ENCODE data around the gene FBLN5. TPM values are rescaled to one million over a fixed set of nuclear protein-coding genes. Genes with fewer than 3 reads are reported as not detected.

FBLN5 gene
- polyA plus RNA-seq, 1 experiment: 116 TPM

- ChIA-PET CTCF (interaction anchor here (0.6 kb wide), 1 partner anchor 127 kb away, joined by 3 read pairs; no protein-coding TSS in a partner anchor), POLR2A (no interaction called here)
- H3K27ac ChIP-seq (ENCODE audit: low read depth, low read length): no peak overlapping the region
- no peak for DNase-seq (ENCODE audit: low read depth, low spot score)
- TF ChIP-seq, protein P1, sequence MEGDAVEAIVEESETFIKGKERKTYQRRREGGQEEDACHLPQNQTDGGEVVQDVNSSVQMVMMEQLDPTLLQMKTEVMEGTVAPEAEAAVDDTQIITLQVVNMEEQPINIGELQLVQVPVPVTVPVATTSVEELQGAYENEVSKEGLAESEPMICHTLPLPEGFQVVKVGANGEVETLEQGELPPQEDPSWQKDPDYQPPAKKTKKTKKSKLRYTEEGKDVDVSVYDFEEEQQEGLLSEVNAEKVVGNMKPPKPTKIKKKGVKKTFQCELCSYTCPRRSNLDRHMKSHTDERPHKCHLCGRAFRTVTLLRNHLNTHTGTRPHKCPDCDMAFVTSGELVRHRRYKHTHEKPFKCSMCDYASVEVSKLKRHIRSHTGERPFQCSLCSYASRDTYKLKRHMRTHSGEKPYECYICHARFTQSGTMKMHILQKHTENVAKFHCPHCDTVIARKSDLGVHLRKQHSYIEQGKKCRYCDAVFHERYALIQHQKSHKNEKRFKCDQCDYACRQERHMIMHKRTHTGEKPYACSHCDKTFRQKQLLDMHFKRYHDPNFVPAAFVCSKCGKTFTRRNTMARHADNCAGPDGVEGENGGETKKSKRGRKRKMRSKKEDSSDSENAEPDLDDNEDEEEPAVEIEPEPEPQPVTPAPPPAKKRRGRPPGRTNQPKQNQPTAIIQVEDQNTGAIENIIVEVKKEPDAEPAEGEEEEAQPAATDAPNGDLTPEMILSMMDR (IDR thresholded peaks at IDR 0.05; ENCODE audit: low read depth, low read length): no peak
- no peak overlapping the region for H3K4me3 ChIP-seq (ENCODE audit: low read depth, low read length)
- H3K9me3 ChIP-seq (ENCODE audit: control insufficient read depth, insufficient read depth, low read length): peaks cover 5% of the 10 kb centered on the region; the same call in 1 of the 2 replicates
- no peaks in the 10 kb centered on the region for H3K27me3 ChIP-seq (ENCODE audit: control insufficient read depth, insufficient read depth, low read length)
Measured at GRCh38 chr14:91870001-91870400, 77.5 kb downstream of the FBLN5 start.

GRCh38 chr14:91869556-91869955 lies 77.9 kb downstream of the FBLN5 start:
- Histone ChIP-seq H3K9me3 (ENCODE audit: control insufficient read depth, insufficient read depth, low read length) (peaks cover 5% of the 10 kb centered on the region; the same call in 1 of the 2 replicates), H3K4me3 (ENCODE audit: low read depth, low read length) (no peak overlapping the region), H3K27me3 (ENCODE audit: control insufficient read depth, insufficient read depth, low read length) (no peaks in the 10 kb centered on the region), H3K27ac (ENCODE audit: low read depth, low read length) (no peak overlapping the region)
- CTCF ChIA-PET: interaction anchor here (1.0 kb wide), 1 partner anchor 127 kb away, joined by 5 read pairs; no protein-coding TSS in a partner anchor
- TF ChIP-seq, protein P1 (IDR thresholded peaks at IDR 0.05; ENCODE audit: low read depth, low read length): no peak
- no peak for DNase-seq (ENCODE audit: low read depth, low spot score)
- POLR2A ChIA-PET: interaction anchor here (0.6 kb wide), 1 partner anchor 796 kb away, joined by 3 read pairs; no protein-coding TSS in a partner anchor

GRCh38 chr14:91867316-91867988 lies 80.0 kb downstream of the FBLN5 start, which contains the start of gene TC2N:
Gene TC2N, minus strand, starts transcription at chr14:91867536. Its CDS starts 53,767 bp downstream, at chr14:91813769.
- H3K27ac ChIP-seq (ENCODE audit: low read depth, low read length): no peak within 1 kb of the TSS
- TF ChIP-seq, protein P1 (IDR thresholded peaks at IDR 0.05; ENCODE audit: low read depth, low read length): no peak
- H3K9me3 ChIP-seq (ENCODE audit: control insufficient read depth, insufficient read depth, low read length): peaks cover 5% of the 10 kb centered on the region; the same call in 1 of the 2 replicates
- no peaks in the 10 kb centered on the region for H3K27me3 ChIP-seq (ENCODE audit: control insufficient read depth, insufficient read depth, low read length)
- ChIA-PET POLR2A (no interaction called here), CTCF (interaction anchor here (0.6 kb wide), 1 partner anchor 899 kb away, joined by 8 read pairs; no protein-coding TSS in a partner anchor)
- H3K4me3 ChIP-seq (ENCODE audit: low read depth, low read length): no peak within 1 kb of the TSS
- no peak for DNase-seq (ENCODE audit: low read depth, low spot score)

GRCh38 chr14:91866511-91867295 lies 80.8 kb downstream of the FBLN5 start:
- ChIA-PET CTCF (no interaction called here), POLR2A (no interaction called here)
- DNase-seq (ENCODE audit: low read depth, low spot score): no peak
- H3K9me3 ChIP-seq (ENCODE audit: control insufficient read depth, insufficient read depth, low read length): peaks cover 5% of the 10 kb centered on the region; the same call in 1 of the 2 replicates
- H3K4me3 ChIP-seq (ENCODE audit: low read depth, low read length): no peak overlapping the region
- H3K27ac ChIP-seq (ENCODE audit: low read depth, low read length): no peak overlapping the region
- TF ChIP-seq, protein P1 (IDR thresholded peaks at IDR 0.05; ENCODE audit: low read depth, low read length): no peak
- H3K27me3 ChIP-seq (ENCODE audit: control insufficient read depth, insufficient read depth, low read length): no peaks in the 10 kb centered on the region

All from AG04450 (cell line).